Mucosa of descending colon (tissue), 3 donors: ENCODE data around the gene SAGE1. TPM values are rescaled to one million over a fixed set of nuclear protein-coding genes. Genes with fewer than 3 reads are reported as not detected.
"Not testable (repeated sequence)": the region's sequence is repeated elsewhere in the genome, so short reads cannot be mapped to it uniquely, and the experiment has no call there.

ENCODE experiments used
- ATAC-seq: fragments of 200-7000 bp; cut with Tn5 transposase; one replicate; pipeline ENCODE4 v1.9.1; 2020; ENCODE audit warnings: mild to moderate bottlenecking, moderate library complexity
- DNase-seq, 3 donors: peaks; one replicate each; pipeline ENCODE4 v3.0.0-alpha.2; 2020
- H3K36me3 ChIP-seq: fragments of 200-600 bp; one replicate; pipeline ENCODE4 v1.8.0; 2021; ENCODE audit warnings: low read depth, mild to moderate bottlenecking
- H3K4me1 ChIP-seq: fragments of 200-600 bp; one replicate; pipeline ENCODE4 v1.8.0; 2021; ENCODE audit warnings: low read depth, mild to moderate bottlenecking
- H3K4me3 ChIP-seq: fragments of 200-600 bp; one replicate; pipeline ENCODE4 v1.8.0; 2021; ENCODE audit warnings: mild to moderate bottlenecking
- H3K9me3 ChIP-seq: fragments of 200-600 bp; one replicate; pipeline ENCODE4 v1.8.0; 2021; ENCODE audit warnings: mild to moderate bottlenecking
- intact Hi-C, 2 donors: fragments of 100-400 bp; cut with DNase I in 1 of 2; cut with micrococcal nuclease in 1 of 2; formaldehyde crosslinking; loops; one replicate each; pipeline versions ENCODE4 v1.11.0 to v1.11.1; 2022; cut with DNase I, micrococcal nuclease
- long read RNA-seq, 2 donors: library from polyadenylated mRNA; unstranded; transcript quantifications; one replicate each; pipeline ENCODE4 v2.0.0, GENCODE V29; 2019 to 2021
- total RNA-seq, 3 donors: library from RNA; stranded (reverse); fragmentation: NEBNext Ultra II Directional in 2 of 3; extraction: Animal tissue kit (Norgen Biotek cat#: 25700) in 2 of 3; gene quantifications; one replicate each; pipeline versions ENCODE4 v1.2.1 to v1.2.4, GENCODE V29; 2021 to 2023
- TF ChIP-seq, protein P1 (sequence below): fragments of 200-600 bp; IDR thresholded peaks from one replicate; pipeline ENCODE4 v1.8.0; 2022; ENCODE audit warnings: antibody characterized with exemption, mild to moderate bottlenecking
- donor health status: DM: no; HTN: no; CAD: no; lungs with moderate emphysema.
- donor health status: DM: no; HTN: no; CAD: no.
- donor health status: DM: no; HTN: yes; CAD: no.

Gene SAGE1, protein sequence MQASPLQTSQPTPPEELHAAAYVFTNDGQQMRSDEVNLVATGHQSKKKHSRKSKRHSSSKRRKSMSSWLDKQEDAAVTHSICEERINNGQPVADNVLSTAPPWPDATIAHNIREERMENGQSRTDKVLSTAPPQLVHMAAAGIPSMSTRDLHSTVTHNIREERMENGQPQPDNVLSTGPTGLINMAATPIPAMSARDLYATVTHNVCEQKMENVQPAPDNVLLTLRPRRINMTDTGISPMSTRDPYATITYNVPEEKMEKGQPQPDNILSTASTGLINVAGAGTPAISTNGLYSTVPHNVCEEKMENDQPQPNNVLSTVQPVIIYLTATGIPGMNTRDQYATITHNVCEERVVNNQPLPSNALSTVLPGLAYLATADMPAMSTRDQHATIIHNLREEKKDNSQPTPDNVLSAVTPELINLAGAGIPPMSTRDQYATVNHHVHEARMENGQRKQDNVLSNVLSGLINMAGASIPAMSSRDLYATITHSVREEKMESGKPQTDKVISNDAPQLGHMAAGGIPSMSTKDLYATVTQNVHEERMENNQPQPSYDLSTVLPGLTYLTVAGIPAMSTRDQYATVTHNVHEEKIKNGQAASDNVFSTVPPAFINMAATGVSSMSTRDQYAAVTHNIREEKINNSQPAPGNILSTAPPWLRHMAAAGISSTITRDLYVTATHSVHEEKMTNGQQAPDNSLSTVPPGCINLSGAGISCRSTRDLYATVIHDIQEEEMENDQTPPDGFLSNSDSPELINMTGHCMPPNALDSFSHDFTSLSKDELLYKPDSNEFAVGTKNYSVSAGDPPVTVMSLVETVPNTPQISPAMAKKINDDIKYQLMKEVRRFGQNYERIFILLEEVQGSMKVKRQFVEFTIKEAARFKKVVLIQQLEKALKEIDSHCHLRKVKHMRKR
- not detected for total RNA-seq
- long read RNA-seq, donor 1: 0 reads
- long read RNA-seq, donor 2: 0 reads

DNA sequence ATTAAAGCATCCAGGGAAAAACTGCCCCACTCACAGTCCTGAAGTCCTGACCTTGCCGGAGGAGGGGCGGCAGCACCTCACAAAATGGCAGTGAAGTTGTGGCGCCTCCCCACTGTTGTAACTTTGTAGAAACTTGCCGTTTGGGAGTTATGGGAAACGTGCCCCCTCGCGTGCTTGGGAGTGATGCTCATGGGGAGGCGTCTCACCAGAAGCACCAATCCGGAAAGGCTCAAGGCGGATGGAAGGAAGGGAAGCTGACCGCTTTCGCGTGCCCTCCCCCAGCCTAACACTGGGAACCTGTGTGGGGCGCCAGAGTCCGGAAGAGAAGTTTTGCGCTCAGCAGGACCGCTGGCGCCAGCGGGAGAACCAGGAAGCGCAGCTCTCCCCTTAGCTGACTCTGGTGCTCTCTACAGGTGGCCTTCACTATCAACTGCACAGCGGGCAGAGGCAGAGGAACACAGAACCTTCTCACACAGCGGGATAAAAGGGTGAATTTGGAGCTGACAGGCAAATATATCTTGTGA is at the start of gene SAGE1, which contains the start of gene CT45A10:
Gene SAGE1, plus strand, starts transcription at position 423 of the 524 bp plus-strand sequence. CDS start 2,527 bp downstream, outside the sequence.
Gene CT45A10, minus strand, starts transcription at position 151 of the 524 bp plus-strand sequence. CDS start 8,100 bp downstream, outside the sequence.
- no peaks in the 10 kb centered on the region for H3K9me3 ChIP-seq
- TF ChIP-seq, protein P1, sequence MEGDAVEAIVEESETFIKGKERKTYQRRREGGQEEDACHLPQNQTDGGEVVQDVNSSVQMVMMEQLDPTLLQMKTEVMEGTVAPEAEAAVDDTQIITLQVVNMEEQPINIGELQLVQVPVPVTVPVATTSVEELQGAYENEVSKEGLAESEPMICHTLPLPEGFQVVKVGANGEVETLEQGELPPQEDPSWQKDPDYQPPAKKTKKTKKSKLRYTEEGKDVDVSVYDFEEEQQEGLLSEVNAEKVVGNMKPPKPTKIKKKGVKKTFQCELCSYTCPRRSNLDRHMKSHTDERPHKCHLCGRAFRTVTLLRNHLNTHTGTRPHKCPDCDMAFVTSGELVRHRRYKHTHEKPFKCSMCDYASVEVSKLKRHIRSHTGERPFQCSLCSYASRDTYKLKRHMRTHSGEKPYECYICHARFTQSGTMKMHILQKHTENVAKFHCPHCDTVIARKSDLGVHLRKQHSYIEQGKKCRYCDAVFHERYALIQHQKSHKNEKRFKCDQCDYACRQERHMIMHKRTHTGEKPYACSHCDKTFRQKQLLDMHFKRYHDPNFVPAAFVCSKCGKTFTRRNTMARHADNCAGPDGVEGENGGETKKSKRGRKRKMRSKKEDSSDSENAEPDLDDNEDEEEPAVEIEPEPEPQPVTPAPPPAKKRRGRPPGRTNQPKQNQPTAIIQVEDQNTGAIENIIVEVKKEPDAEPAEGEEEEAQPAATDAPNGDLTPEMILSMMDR: no peak
- intact Hi-C loops: no loop called here
- H3K4me3 ChIP-seq: no peak within 1 kb of the TSS
- no peaks in the 10 kb centered on the region for H3K36me3 ChIP-seq
- no peak for DNase-seq
- no peak for ATAC-seq
- no peaks in the 10 kb centered on the region for H3K4me1 ChIP-seq

DNA sequence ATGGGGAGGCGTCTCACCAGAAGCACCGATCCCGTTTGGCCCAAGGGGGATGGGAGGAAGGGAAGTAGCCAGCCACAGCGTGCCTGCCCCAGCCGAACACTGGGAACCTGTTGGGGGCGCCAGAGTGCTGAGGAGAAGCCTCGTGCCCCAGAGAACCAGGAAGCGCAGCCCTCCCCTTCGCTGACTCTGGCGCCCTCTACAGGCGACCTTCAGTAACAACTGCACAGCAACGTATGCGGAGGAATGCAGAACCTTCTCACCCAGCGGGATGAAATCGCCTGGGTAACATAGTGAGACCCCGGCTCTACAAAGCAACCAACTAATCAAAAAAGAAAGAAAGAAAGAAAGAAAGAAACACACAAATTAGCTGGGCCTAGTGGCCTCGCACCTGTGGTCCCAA is 39.1 kb upstream of the SAGE1 start, which contains the start of gene CT45A8:
Gene CT45A8, minus strand, starts transcription at position 101 of the 400 bp plus-strand sequence. CDS start 3,755 bp downstream, outside the sequence.
- ATAC-seq, H3K4me3 ChIP-seq, H3K4me1 ChIP-seq, H3K36me3 ChIP-seq, intact Hi-C loops, H3K9me3 ChIP-seq, DNase-seq: not testable (repeated sequence)

DNA sequence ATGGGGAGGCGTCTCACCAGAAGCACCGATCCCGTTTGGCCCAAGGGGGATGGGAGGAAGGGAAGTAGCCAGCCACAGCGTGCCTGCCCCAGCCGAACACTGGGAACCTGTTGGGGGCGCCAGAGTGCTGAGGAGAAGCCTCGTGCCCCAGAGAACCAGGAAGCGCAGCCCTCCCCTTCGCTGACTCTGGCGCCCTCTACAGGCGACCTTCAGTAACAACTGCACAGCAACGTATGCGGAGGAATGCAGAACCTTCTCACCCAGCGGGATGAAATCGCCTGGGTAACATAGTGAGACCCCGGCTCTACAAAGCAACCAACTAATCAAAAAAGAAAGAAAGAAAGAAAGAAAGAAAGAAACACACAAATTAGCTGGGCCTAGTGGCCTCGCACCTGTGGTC is 21.8 kb upstream of the SAGE1 start, which contains the start of gene CT45A9:
Gene CT45A9, minus strand, starts transcription at position 101 of the 400 bp plus-strand sequence. CDS start 3,751 bp downstream, outside the sequence.
- H3K4me1 ChIP-seq, H3K4me3 ChIP-seq, H3K36me3 ChIP-seq, DNase-seq, ATAC-seq, H3K9me3 ChIP-seq, intact Hi-C loops: not testable (repeated sequence)

DNA sequence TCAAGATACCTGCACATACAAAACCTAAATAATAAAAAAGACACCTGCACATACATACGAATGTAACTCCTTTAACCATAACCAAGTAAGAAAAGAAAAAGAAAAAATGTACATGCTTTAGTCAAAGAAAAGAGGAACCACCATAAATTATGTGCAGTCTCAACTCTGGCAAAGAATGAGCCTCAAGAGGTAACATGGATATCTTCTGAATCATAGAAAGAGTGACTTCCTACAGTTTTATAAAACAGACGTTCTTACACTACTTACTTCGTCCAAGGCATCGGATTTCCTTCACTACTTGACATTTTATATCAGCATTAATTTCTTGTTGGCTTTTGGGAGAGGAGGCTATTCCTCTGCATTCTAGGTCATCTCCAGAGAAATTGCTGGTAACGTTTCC is 10.8 kb upstream of the SAGE1 start:
- DNase-seq, H3K4me3 ChIP-seq, H3K36me3 ChIP-seq, H3K4me1 ChIP-seq, H3K9me3 ChIP-seq, intact Hi-C loops, ATAC-seq: not testable (repeated sequence)

DNA sequence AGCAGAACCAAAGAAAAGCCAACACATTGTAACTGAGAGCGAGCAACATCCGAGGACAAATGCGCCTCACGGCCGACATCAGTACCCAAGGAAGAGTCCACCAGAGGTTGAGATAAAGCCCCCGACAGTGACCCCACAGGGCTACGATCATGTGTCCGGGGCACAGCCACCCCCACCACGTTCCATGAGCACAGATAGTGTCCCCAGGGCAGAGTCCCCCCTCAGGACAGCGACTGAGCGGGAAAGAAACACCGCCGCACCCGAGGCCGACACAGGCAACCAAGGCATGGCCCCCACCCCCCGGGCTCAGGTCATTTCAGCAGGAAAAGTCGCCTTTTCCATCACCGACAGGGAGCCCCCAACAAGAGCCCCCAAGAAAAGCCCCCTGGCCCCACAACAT is 5.3 kb upstream of the SAGE1 start:
- intact Hi-C loops, H3K4me3 ChIP-seq, ATAC-seq, H3K4me1 ChIP-seq, DNase-seq, H3K36me3 ChIP-seq, H3K9me3 ChIP-seq: not testable (repeated sequence)

DNA sequence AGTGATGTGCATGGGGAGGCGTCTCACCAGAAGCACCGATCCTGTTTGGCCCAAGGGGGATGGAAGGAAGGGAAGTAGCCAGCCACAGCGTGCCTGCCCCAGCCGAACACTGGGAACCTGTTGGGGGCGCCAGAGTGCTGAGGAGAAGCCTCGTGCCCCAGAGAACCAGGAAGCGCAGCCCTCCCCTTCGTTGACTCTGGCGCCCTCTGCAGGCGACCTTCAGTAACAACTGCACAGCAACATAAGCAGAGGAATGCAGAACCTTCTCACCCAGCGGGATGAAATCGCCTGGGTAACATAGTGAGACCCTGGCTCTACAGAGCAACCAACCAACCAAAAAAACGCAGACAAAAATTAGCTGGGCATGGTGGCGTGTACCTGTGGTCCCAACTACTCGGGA is 4.5 kb upstream of the SAGE1 start:
- H3K4me1 ChIP-seq, intact Hi-C loops, DNase-seq, ATAC-seq, H3K9me3 ChIP-seq, H3K36me3 ChIP-seq, H3K4me3 ChIP-seq: not testable (repeated sequence)

DNA sequence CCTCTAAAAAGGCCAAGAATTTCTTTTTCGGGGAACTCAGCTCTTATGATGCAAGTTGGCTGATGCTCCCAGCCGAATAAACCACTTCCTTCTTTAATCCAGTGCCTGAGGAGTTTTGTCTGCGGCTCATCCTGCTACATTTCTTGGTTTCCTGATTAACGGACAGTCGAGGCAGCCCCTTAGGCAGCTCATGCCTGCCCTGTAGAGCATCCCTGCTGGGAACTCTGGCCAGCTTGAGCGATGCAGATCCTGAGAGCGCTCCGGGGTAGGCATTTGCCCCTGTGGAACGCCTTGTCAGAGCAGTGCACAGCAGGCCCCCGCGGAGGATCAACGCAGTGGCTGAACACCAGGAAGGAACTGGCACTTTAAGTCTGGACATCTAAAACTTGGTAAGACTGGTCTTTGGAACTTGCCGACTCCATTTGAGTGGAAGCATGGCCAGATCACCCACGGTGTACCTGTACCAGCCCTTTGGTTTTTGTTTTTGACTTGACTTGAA is 3.4 kb upstream of the SAGE1 start:
- intact Hi-C loops: no loop called here
- no peaks in the 10 kb centered on the region for H3K4me1 ChIP-seq

More for the DNA sequence above, 3.4 kb upstream of the SAGE1 start:
- DNase-seq (no peak), ATAC-seq (no peak)
- Histone ChIP-seq H3K9me3 (no peaks in the 10 kb centered on the region), H3K4me3 (no peak overlapping the region), H3K36me3 (no peaks in the 10 kb centered on the region)
- TF ChIP-seq, protein P1: no peak
